Mononuclear cell (primary cell): ENCODE results near the gene ANKRD2. TPM values are rescaled to one million over a fixed set of nuclear protein-coding genes. Genes with fewer than 3 reads are reported as not detected.

ENCODE experiments used
- H3K27me3 ChIP-seq: 2 replicates; pipeline ENCODE4 v1.6.0; 2011; ENCODE audit warnings: low read length, control low read depth; ENCODE audit not compliant: insufficient read depth
- H3K4me1 ChIP-seq: 2 replicates; pipeline ENCODE4 v1.5.1; 2011; ENCODE audit warnings: mild to moderate bottlenecking, low read length, control low read depth; ENCODE audit not compliant: insufficient read depth
- H3K4me3 ChIP-seq: 2 replicates; pipeline ENCODE4 v1.5.1; 2011; ENCODE audit warnings: mild to moderate bottlenecking, low read length, moderate library complexity
- H3K9me3 ChIP-seq: 2 replicates; pipeline ENCODE4 v1.5.1; 2011; ENCODE audit warnings: low read depth, mild to moderate bottlenecking, control low read depth, low read length
- total RNA-seq: library from RNA; depleted of rRNA; stranded (reverse); fragments of >200 nt; gene quantifications from one replicate; pipeline ENCODE4 v1.2.3, GENCODE V29; 2012

Gene ANKRD2
- total RNA-seq, 1 donor: not detected

DNA sequence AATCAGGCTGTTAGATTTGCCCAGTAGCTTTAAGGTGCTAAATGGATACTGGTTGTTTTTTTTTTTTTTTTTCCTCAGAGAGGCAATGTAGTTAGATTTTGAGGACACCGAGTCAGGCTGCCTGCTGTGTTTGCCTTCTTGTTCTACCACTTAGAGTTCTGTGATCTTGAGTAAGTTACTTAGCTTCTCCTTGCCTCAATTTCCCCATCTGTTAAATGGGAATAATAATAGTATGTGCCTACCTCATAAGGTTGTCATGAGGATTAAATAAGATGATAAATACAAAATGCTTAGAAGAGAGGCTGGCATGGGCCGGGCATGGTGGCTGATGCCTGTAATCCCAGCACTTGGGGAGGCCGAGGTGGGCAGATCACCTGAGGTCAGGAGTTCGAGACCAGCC is 46.2 kb downstream of the ANKRD2 start:
- no peaks in the 10 kb centered on the region for H3K4me1 ChIP-seq
- H3K9me3 ChIP-seq: no peaks in the 10 kb centered on the region

GRCh38 chr10:97623277-97623676 is 50.7 kb downstream of the ANKRD2 start:
- Histone ChIP-seq H3K27me3 (no peaks in the 10 kb centered on the region), H3K4me3 (no peak overlapping the region), H3K4me1 (no peaks in the 10 kb centered on the region), H3K9me3 (no peaks in the 10 kb centered on the region)

More for the DNA sequence above, 46.2 kb downstream of the ANKRD2 start:
- Histone ChIP-seq H3K4me3 (no peak overlapping the region), H3K27me3 (no peaks in the 10 kb centered on the region)

DNA sequence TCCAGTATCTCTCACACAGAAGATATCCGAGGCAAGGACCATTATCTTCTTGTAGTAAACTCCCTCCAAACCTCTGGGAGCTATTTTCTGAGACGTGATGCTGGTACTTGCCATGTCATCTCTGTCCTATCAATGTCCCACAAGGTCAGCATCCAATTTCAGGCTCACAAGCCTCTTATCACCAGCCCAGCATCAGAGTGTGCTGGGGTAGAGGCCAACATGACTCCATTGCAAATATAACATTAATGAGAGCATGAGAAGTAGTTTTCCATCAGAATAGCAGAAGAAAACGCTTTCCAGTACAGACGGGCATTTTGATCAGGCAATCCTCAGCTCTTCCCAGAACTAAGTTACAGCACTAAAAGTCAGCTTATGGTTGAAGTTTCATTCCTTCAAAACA is 55.2 kb downstream of the ANKRD2 start:
- no peaks in the 10 kb centered on the region for H3K27me3 ChIP-seq

DNA sequence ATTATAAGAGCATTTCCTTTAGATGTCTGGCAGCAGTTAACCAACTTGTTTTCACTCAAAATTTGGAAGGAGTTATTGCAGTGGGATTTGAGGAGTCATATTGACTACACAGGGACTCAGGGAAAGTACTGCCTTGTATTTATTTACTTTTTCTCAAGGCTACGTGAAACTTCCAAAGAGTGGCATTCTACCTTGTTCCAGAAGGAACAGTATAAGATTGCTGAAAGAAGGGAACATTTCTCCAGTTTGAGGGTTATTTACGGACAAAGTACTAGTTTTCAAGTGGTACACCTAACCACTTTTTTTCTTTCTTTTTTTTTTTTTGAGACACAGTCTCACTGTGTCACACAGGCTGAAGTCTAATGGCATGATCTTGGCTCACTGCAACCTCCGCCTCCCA is 55.6 kb downstream of the ANKRD2 start:
- Histone ChIP-seq H3K4me1 (peaks cover 4% of the 10 kb centered on the region), H3K27me3 (no peaks in the 10 kb centered on the region), H3K9me3 (no peaks in the 10 kb centered on the region), H3K4me3 (no peak overlapping the region)

More for the DNA sequence above, 55.2 kb downstream of the ANKRD2 start:
- H3K4me1 ChIP-seq: peaks cover 1% of the 10 kb centered on the region
- no peaks in the 10 kb centered on the region for H3K9me3 ChIP-seq
- no peak overlapping the region for H3K4me3 ChIP-seq

DNA sequence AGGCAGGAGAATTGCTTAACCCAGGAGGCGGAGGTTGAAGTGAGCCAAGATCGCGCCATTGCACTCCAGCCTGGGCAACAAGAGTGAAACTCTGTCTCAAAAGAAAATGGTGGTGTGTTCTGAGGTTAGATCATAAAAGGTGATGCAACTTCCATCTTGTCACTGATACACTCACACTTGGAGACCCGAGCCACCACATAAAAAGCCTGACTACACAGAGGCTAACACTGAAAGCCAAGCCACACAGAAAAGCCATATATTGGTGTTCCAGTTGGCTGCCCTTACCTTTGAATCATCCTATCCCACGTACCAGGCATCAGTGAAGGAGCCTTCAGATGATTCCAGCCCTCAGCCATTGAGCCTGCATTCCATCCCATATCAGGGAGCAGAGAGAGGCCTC is 56.7 kb downstream of the ANKRD2 start:
- Histone ChIP-seq H3K4me3 (no peak overlapping the region), H3K27me3 (no peaks in the 10 kb centered on the region), H3K4me1 (peaks cover 10% of the 10 kb centered on the region), H3K9me3 (no peaks in the 10 kb centered on the region)

GRCh38 chr10:97631098-97631497 is 58.5 kb downstream of the ANKRD2 start:
- peaks cover 10% of the 10 kb centered on the region for H3K4me1 ChIP-seq
- no peaks in the 10 kb centered on the region for H3K27me3 ChIP-seq
- no peak overlapping the region for H3K4me3 ChIP-seq
- H3K9me3 ChIP-seq: no peaks in the 10 kb centered on the region

- Histone ChIP-seq H3K4me1 (peaks cover 10% of the 10 kb centered on the region), H3K9me3 (no peaks in the 10 kb centered on the region), H3K4me3 (peak within 1 kb of the TSS; percentile 56), H3K27me3 (no peaks in the 10 kb centered on the region)
Observed at GRCh38 chr10:97632949-97633884, 60.6 kb downstream of the ANKRD2 start, which contains the start of gene MORN4. Gene MORN4, minus strand, starts transcription at chr10:97633500. Its CDS starts 13,847 bp downstream, at chr10:97619653.

Other genes with a start within 250 kb of the ANKRD2 start
- gene FRAT2, start 238.1 kb upstream of the ANKRD2 start, total RNA-seq: 25.8 TPM
- gene RRP12, start 171.4 kb upstream of the ANKRD2 start, total RNA-seq: 37.8 TPM
- gene PGAM1, start 146.6 kb upstream of the ANKRD2 start, total RNA-seq: 155 TPM
- 24.6 TPM for gene EXOSC1, start 126.8 kb upstream of the ANKRD2 start, total RNA-seq
- 5.5 TPM for gene ZDHHC16, start 126.6 kb upstream of the ANKRD2 start, total RNA-seq
- 30.2 TPM for gene MMS19, start 74.4 kb upstream of the ANKRD2 start, total RNA-seq
- gene UBTD1, start 73.9 kb upstream of the ANKRD2 start, total RNA-seq: 6.3 TPM
- gene HOGA1, start 11.6 kb downstream of the ANKRD2 start, total RNA-seq: not detected
- not detected for gene C10orf62, start 16.9 kb downstream of the ANKRD2 start, total RNA-seq
- gene MORN4, start 60.7 kb downstream of the ANKRD2 start, total RNA-seq: not detected
- 29.0 TPM for gene PI4K2A, start 67.9 kb downstream of the ANKRD2 start, total RNA-seq
- gene AVPI1, start 114.5 kb downstream of the ANKRD2 start, total RNA-seq: 7.8 TPM
- gene MARVELD1, start 141.0 kb downstream of the ANKRD2 start, total RNA-seq: 5.5 TPM
- 33.2 TPM for gene ZFYVE27, start 164.3 kb downstream of the ANKRD2 start, total RNA-seq
- gene SFRP5, start 199.2 kb downstream of the ANKRD2 start, total RNA-seq: 0.52 TPM